Measurements from ENCODE around the gene TOMM6. TPM values are rescaled to one million over a fixed set of nuclear protein-coding genes. Genes with fewer than 3 reads are reported as not detected.

Gene TOMM6
- polyA plus RNA-seq, 1 of the 3 experiments (the other 2 are of a cell fraction) = 493 TPM

DNA sequence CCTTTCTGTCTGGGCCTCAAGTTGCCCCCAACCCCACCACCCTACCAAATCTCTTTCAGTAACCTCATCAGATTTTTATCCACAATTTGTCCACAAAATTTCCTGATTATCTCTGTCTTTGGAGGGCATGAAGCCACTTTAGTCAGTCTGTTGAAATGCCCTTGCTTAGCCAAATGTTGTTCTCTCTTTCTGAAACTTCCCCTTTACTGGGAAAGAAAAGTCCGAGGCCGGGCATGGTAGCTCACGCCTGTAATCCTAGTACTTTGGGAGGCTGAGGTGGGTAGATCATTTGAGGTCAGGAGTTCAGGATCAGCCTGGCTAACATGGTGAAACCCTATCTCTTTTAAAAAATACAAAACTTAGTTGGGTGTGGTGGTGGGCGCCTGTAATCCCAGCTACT, 33.8 kb downstream of the TOMM6 start:
- Histone ChIP-seq H3K9me3 (no peaks in the 10 kb centered on the region), H4K20me1 (ENCODE audit: insufficient read depth) (no peaks in the 10 kb centered on the region), H3K9me2 (no peaks in the 10 kb centered on the region), H3K36me3 (replicated peaks in 1 of 2; ENCODE audit: control insufficient read depth in 1 of 2, insufficient read depth in 2 of 2, low read length in 1 of 2) (no peaks in the 10 kb centered on the region), H3K79me2 (ENCODE audit: insufficient read depth) (no peaks in the 10 kb centered on the region), H2AFZ (ENCODE audit: low read depth) (no peak overlapping the region), H3K4me3 (ENCODE audit: low read depth in 2 of 2, low read length in 1 of 2) (no peak overlapping the region), H3K9ac (no peak overlapping the region), H3K4me1 (ENCODE audit: control insufficient read depth in 1 of 2, insufficient read depth in 2 of 2, low read depth in 1 of 2, low read length in 1 of 2) (peaks cover 0 to 7% of the 10 kb centered on the region in 2 experiments; a peak in 1 of 4 replicates), H3K27ac (ENCODE audit: low read depth in 2 of 2, low read length in 1 of 2) (no peak overlapping the region), H3K4me2 (no peak overlapping the region), H3K27me3 (ENCODE audit: insufficient read depth) (no peaks in the 10 kb centered on the region), H3F3A (replicated peaks; ENCODE audit: insufficient read depth) (peaks cover 7% of the 10 kb centered on the region)
- POLR2A ChIA-PET = no interaction called here
- 98% methylated on average over 3 of the region's 4 CpGs for WGBS (ENCODE audit: low lambda C conversion rate)
- no peak for TF ChIP-seq TAF1 (IDR thresholded peaks at IDR 0.05; ENCODE audit: borderline replicate concordance, low read depth, low read length)
- no peak for TF ChIP-seq JUND (IDR thresholded peaks at IDR 0.05)
- TF ChIP-seq RXRA (IDR thresholded peaks at IDR 0.05; ENCODE audit: borderline replicate concordance, low read depth) = no peak
- TF ChIP-seq, protein P1, sequence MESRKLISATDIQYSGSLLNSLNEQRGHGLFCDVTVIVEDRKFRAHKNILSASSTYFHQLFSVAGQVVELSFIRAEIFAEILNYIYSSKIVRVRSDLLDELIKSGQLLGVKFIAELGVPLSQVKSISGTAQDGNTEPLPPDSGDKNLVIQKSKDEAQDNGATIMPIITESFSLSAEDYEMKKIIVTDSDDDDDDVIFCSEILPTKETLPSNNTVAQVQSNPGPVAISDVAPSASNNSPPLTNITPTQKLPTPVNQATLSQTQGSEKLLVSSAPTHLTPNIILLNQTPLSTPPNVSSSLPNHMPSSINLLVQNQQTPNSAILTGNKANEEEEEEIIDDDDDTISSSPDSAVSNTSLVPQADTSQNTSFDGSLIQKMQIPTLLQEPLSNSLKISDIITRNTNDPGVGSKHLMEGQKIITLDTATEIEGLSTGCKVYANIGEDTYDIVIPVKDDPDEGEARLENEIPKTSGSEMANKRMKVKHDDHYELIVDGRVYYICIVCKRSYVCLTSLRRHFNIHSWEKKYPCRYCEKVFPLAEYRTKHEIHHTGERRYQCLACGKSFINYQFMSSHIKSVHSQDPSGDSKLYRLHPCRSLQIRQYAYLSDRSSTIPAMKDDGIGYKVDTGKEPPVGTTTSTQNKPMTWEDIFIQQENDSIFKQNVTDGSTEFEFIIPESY (IDR thresholded peaks at IDR 0.05; ENCODE audit: borderline replicate concordance, low read depth) = no peak
- TF ChIP-seq GATA2 (CRISPR knock-in tag; IDR thresholded peaks at IDR 0.05) = no peak
- TF ChIP-seq RFX5 (IDR thresholded peaks at IDR 0.05; ENCODE audit: low read length) = no peak
- TF ChIP-seq, protein P2, sequence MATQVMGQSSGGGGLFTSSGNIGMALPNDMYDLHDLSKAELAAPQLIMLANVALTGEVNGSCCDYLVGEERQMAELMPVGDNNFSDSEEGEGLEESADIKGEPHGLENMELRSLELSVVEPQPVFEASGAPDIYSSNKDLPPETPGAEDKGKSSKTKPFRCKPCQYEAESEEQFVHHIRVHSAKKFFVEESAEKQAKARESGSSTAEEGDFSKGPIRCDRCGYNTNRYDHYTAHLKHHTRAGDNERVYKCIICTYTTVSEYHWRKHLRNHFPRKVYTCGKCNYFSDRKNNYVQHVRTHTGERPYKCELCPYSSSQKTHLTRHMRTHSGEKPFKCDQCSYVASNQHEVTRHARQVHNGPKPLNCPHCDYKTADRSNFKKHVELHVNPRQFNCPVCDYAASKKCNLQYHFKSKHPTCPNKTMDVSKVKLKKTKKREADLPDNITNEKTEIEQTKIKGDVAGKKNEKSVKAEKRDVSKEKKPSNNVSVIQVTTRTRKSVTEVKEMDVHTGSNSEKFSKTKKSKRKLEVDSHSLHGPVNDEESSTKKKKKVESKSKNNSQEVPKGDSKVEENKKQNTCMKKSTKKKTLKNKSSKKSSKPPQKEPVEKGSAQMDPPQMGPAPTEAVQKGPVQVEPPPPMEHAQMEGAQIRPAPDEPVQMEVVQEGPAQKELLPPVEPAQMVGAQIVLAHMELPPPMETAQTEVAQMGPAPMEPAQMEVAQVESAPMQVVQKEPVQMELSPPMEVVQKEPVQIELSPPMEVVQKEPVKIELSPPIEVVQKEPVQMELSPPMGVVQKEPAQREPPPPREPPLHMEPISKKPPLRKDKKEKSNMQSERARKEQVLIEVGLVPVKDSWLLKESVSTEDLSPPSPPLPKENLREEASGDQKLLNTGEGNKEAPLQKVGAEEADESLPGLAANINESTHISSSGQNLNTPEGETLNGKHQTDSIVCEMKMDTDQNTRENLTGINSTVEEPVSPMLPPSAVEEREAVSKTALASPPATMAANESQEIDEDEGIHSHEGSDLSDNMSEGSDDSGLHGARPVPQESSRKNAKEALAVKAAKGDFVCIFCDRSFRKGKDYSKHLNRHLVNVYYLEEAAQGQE (IDR thresholded peaks at IDR 0.05; ENCODE audit: low read depth, low read length) = no peak
- TF ChIP-seq POLR2AphosphoS5 (IDR thresholded peaks at IDR 0.05; ENCODE audit: low read depth, low read length) = no peak
- CTCF ChIA-PET = interaction anchor here (1.7 kb wide), 1 partner anchor 33 kb away, joined by 6 read pairs; the partner anchor contains the start of gene TOMM6
- no peak for DNase-seq

DNA sequence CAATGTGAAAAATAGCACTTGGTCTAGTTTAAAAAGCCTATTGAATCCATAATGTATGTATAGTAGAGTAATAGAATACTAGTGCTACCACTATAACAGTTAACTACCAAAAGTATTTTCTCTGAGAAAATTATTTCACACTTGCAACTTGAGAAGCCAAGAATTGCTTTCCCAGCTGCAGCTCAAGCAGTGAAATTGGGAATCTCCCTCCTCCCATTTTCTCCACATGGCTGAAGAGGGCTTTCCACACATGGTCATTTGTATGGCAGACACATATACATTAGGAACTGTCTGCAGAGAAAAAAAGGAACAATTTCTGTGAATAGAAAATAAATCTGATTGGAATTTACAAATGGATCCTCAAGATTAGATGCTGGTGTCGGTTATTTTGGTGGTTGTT, 34.5 kb downstream of the TOMM6 start:
- no peak overlapping the region for H3K9ac ChIP-seq
- no peaks in the 10 kb centered on the region for H3K9me2 ChIP-seq
- H3F3A ChIP-seq (replicated peaks; ENCODE audit: insufficient read depth) = peaks cover 7% of the 10 kb centered on the region
- no peak overlapping the region for H3K27ac ChIP-seq (ENCODE audit: low read depth in 2 of 2, low read length in 1 of 2)
- no peaks in the 10 kb centered on the region for H4K20me1 ChIP-seq (ENCODE audit: insufficient read depth)
- H3K36me3 ChIP-seq (replicated peaks in 1 of 2; ENCODE audit: control insufficient read depth in 1 of 2, insufficient read depth in 2 of 2, low read length in 1 of 2) = no peaks in the 10 kb centered on the region
- WGBS (ENCODE audit: low lambda C conversion rate) = 100% methylated on average over 1 of the region's 1 CpG
- no peaks in the 10 kb centered on the region for H3K9me3 ChIP-seq
- ChIA-PET CTCF (interaction anchor here (0.6 kb wide), 1 partner anchor 35 kb away, joined by 4 read pairs; the partner anchor contains the start of gene TOMM6), POLR2A (no interaction called here)
- no peak overlapping the region for H2AFZ ChIP-seq (ENCODE audit: low read depth)
- H3K79me2 ChIP-seq (ENCODE audit: insufficient read depth) = no peaks in the 10 kb centered on the region
- no peak overlapping the region for H3K4me2 ChIP-seq
- no peaks in the 10 kb centered on the region for H3K27me3 ChIP-seq (ENCODE audit: insufficient read depth)
- H3K4me1 ChIP-seq (ENCODE audit: control insufficient read depth in 1 of 2, insufficient read depth in 2 of 2, low read depth in 1 of 2, low read length in 1 of 2) = peaks cover 0 to 7% of the 10 kb centered on the region in 2 experiments; a peak in 1 of 4 replicates
- H3K4me3 ChIP-seq (ENCODE audit: low read depth in 2 of 2, low read length in 1 of 2) = no peak overlapping the region
- no peak for DNase-seq
- TF ChIP-seq, protein P3, sequence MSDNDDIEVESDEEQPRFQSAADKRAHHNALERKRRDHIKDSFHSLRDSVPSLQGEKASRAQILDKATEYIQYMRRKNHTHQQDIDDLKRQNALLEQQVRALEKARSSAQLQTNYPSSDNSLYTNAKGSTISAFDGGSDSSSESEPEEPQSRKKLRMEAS (IDR thresholded peaks at IDR 0.05; ENCODE audit: low read depth) = no peak
- TF ChIP-seq NRF1 (IDR thresholded peaks at IDR 0.05; ENCODE audit: low read depth, low read length) (no peak), FOXJ3 (CRISPR knock-in tag; IDR thresholded peaks at IDR 0.05) (no peak), POLR2AphosphoS5 (IDR thresholded peaks at IDR 0.05; ENCODE audit: low read depth, low read length) (no peak), MEF2A (IDR thresholded peaks at IDR 0.05; ENCODE audit: borderline replicate concordance, low read depth) (no peak), ELF1 (IDR thresholded peaks at IDR 0.05) (no peak), TEAD4 (IDR thresholded peaks at IDR 0.05; ENCODE audit: borderline replicate concordance, insufficient read depth) (no peak), SIN3A (IDR thresholded peaks at IDR 0.05; ENCODE audit: borderline replicate concordance, low read depth, low read length) (no peak), YY1 (IDR thresholded peaks at IDR 0.05; ENCODE audit: low read depth) (no peak), EP300 (IDR thresholded peaks at IDR 0.05; ENCODE audit: borderline replicate concordance in 1 of 2, low read depth in 1 of 2, low read length in 1 of 2) (no peak), SMC3 (IDR thresholded peaks at IDR 0.05; ENCODE audit: low read depth, low read length) (no peak), RXRA (IDR thresholded peaks at IDR 0.05; ENCODE audit: borderline replicate concordance, low read depth) (no peak), FOXM1 (IDR thresholded peaks at IDR 0.05; ENCODE audit: low read depth) (no peak), FOSL2 (IDR thresholded peaks at IDR 0.05; ENCODE audit: borderline replicate concordance, low read depth) (no peak)
- TF ChIP-seq, protein P4, sequence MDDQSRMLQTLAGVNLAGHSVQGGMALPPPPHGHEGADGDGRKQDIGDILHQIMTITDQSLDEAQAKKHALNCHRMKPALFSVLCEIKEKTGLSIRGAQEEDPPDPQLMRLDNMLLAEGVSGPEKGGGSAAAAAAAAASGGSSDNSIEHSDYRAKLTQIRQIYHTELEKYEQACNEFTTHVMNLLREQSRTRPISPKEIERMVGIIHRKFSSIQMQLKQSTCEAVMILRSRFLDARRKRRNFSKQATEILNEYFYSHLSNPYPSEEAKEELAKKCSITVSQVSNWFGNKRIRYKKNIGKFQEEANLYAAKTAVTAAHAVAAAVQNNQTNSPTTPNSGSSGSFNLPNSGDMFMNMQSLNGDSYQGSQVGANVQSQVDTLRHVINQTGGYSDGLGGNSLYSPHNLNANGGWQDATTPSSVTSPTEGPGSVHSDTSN (IDR thresholded peaks at IDR 0.05) = no peak
- TF ChIP-seq, protein P5, sequence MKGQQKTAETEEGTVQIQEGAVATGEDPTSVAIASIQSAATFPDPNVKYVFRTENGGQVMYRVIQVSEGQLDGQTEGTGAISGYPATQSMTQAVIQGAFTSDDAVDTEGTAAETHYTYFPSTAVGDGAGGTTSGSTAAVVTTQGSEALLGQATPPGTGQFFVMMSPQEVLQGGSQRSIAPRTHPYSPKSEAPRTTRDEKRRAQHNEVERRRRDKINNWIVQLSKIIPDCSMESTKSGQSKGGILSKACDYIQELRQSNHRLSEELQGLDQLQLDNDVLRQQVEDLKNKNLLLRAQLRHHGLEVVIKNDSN (IDR thresholded peaks at IDR 0.05; ENCODE audit: borderline replicate concordance, low read depth) = no peak

Measured in SK-N-SH (cell line).